Measurements from ENCODE around the gene DSTYK. TPM values are rescaled to one million over a fixed set of nuclear protein-coding genes. Genes with fewer than 3 reads are reported as not detected.
A peak's percentile ranks its signal among the peaks of the same experiment; 100 is the strongest.

Gene DSTYK
- total and polyA plus RNA-seq, 11 donors, result 3.2 to 10.1 (median 6.3) TPM

DNA sequence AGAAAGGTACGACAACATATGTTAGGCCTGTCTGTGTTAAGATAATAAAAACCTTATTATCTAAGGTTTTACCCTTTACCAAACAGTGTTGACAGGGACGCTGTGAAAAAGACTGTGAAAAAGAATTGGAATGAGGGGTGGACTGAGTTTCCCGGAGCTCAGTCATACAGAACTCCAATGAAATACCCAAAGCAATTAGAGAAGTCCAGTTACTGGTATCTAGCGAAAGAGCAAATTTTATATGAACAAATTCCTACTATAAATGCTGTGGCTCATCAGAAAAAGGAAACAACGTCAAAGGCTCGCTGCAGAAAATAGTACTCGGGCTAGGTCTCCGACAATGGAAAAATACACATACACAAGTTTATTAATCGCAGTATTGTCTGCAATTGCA is 89.0 kb downstream of the DSTYK start:
- peak overlapping the region; percentile 68 to 96 (median 81) for H3K4me3 ChIP-seq
- no peaks in the 10 kb centered on the region for H3K9me3 ChIP-seq
- ATAC-seq, result peak in 2 of 4 donors; percentile 2 to 10
- H3K27ac ChIP-seq, result peak overlapping the region; percentile 89 to 98 (median 94)
- peaks cover 0 to 20% (median 11%) of the 10 kb centered on the region in 9 donors for H3K36me3 ChIP-seq
- peaks cover 7 to 31% (median 26%) of the 10 kb centered on the region in 12 donors for H3K4me1 ChIP-seq
- no peaks in the 10 kb centered on the region for H3K27me3 ChIP-seq
- no peak for DNase-seq
- intact Hi-C loops (cut with DNase I), result loop anchor here in 6 of 10 donors (1.0 to 10.0 kb wide), 5 partner anchors 88 to 135 kb away; partner anchors contain the start of genes DSTYK (in 1 of the 6) and TMCC2 (in 1 of the 6)
- WGBS, 4 donors, result 21 to 37% (median 29%) methylated on average over 9 of the region's 9 CpGs
- TF ChIP-seq, protein P1, sequence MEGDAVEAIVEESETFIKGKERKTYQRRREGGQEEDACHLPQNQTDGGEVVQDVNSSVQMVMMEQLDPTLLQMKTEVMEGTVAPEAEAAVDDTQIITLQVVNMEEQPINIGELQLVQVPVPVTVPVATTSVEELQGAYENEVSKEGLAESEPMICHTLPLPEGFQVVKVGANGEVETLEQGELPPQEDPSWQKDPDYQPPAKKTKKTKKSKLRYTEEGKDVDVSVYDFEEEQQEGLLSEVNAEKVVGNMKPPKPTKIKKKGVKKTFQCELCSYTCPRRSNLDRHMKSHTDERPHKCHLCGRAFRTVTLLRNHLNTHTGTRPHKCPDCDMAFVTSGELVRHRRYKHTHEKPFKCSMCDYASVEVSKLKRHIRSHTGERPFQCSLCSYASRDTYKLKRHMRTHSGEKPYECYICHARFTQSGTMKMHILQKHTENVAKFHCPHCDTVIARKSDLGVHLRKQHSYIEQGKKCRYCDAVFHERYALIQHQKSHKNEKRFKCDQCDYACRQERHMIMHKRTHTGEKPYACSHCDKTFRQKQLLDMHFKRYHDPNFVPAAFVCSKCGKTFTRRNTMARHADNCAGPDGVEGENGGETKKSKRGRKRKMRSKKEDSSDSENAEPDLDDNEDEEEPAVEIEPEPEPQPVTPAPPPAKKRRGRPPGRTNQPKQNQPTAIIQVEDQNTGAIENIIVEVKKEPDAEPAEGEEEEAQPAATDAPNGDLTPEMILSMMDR (IDR thresholded peaks at IDR 0.05), result peak in 1 of 12 donors; percentile 2
- no peak for TF ChIP-seq POLR2A (IDR thresholded peaks at IDR 0.05)

DNA sequence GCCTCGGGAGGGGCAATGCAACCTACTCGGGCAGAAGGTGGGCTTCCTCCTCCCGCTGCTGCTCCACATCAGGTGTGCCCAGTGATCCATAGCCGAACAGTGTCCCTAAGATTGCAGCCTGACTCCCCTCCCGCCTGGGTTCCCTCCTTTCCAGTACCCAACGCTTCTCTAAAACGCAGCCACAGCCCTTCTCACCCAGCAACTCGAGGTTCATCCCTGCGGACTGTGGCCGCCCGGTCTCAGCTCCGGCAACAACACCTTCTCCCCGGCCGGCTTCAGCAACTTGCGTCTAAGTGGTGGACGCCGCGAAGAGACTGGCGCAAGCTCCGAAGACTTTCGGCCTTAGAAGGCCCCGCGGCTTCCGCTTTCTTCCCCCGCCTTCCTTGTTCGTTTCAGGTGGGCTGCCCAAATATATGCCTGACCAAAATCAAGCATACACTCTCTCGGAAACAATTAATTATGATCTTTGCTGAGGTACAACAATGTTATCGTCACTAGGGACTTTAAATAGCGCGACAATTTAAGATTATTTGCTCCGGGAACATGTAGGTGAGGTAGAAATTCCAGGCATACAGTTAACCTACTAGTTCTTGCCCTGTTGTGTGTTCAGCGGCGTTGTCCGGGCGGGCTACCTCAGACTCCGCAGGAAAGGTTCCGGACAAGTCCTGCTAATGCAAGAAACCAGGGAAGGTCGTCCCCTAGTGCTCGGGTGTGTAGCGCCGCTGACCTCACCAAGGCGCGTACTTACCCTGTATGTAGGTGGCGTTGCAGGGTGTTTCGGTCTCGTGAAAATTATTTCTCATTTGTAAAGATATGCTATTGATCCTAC is 89.6 kb downstream of the DSTYK start, which contains the start of gene RBBP5:
TSS of gene RBBP5 (minus strand) at position 319 of the 829 bp plus-strand sequence. CDS start at position 214, 105 bp downstream.
- 0 to 1% (median 0%) methylated on average over 38 to 46 of the region's 46 CpGs for WGBS, 4 donors
- peaks cover 0 to 26% (median 14%) of the 10 kb centered on the region in 9 donors for H3K36me3 ChIP-seq
- ATAC-seq (peak; percentile 99), DNase-seq (peak; percentile 95 to 97 (median 96))
- TF ChIP-seq, protein P1 (IDR thresholded peaks at IDR 0.05), result peak; percentile 41 to 90 (median 61)
- peak in 1 of 2 donors; percentile 48 for TF ChIP-seq POLR2A (IDR thresholded peaks at IDR 0.05)
- H3K27me3 ChIP-seq, result no peaks in the 10 kb centered on the region
- H3K4me1 ChIP-seq, result peaks cover 7 to 31% (median 26%) of the 10 kb centered on the region in 12 donors
- peak within 1 kb of the TSS; percentile 89 to 98 (median 94) for H3K27ac ChIP-seq
- intact Hi-C loops (cut with DNase I), result loop anchor here in 6 of 10 donors (1.0 to 10.0 kb wide), 5 partner anchors 89 to 135 kb away; partner anchors contain the start of genes DSTYK (in 1 of the 6) and TMCC2 (in 1 of the 6)
- H3K9me3 ChIP-seq, result no peaks in the 10 kb centered on the region
- H3K4me3 ChIP-seq, result peak within 1 kb of the TSS; percentile 68 to 96 (median 81)

DNA sequence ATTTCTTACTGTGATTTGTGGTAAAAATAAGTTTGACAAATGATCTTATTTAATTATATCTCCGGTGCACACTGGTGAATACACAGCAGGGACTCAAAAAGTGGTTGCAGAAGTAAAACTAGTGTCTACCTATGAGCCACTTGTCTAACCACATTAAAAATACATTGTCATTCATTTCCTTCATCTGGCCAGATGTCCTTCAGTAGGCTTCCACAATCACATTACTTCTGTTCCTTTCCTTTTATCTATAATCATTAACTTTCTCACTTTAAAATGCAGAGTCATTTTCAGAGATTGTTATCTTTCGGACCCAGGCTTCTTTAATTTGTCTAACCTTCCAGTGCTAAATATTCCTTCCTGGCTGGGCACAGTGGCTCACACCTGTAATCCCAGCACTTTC is 92.8 kb downstream of the DSTYK start:
- Histone ChIP-seq H3K4me3 (no peak overlapping the region), H3K36me3 (peaks cover 0 to 54% (median 42%) of the 10 kb centered on the region in 9 donors), H3K27me3 (no peaks in the 10 kb centered on the region), H3K27ac (no peak overlapping the region), H3K4me1 (peaks cover 7 to 31% (median 26%) of the 10 kb centered on the region in 12 donors), H3K9me3 (no peaks in the 10 kb centered on the region)
- no peak for ATAC-seq
- WGBS, 4 donors, result 80 to 92% (median 85%) methylated on average over 2 of the region's 2 CpGs
- TF ChIP-seq, protein P1 (IDR thresholded peaks at IDR 0.05), result no peak
- no peak for TF ChIP-seq POLR2A (IDR thresholded peaks at IDR 0.05)
- no peak for DNase-seq
- intact Hi-C loops (cut with DNase I), result no loop called here

DNA sequence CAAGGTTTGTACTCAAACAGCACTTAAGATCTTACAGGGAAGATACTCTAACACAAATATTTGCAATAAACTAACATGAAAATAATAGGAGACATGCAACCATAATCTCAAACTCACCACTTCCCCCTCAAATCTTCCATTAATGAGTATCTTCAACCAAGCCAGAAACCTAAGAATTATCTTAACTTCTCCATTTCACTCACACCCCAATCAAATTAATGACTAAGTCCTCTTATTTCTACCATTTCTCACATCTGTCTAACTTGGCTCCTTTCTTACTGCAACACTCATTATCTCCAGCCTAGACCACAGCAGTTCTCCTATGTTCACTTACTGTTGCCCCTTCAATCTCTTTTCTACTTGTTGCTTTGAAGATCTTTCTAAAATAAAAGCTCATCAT is 100.1 kb downstream of the DSTYK start:
- no peak overlapping the region for H3K4me3 ChIP-seq
- ATAC-seq (no peak), DNase-seq (no peak)
- no peak for TF ChIP-seq POLR2A (IDR thresholded peaks at IDR 0.05)
- TF ChIP-seq, protein P1 (IDR thresholded peaks at IDR 0.05), result no peak
- intact Hi-C loops (cut with DNase I), result no loop called here
- H3K27ac ChIP-seq, result no peak overlapping the region
- H3K36me3 ChIP-seq, result peaks cover 0 to 98% (median 93%) of the 10 kb centered on the region in 9 donors
- H3K4me1 ChIP-seq, result no peaks in the 10 kb centered on the region
- no peaks in the 10 kb centered on the region for H3K27me3 ChIP-seq
- no peaks in the 10 kb centered on the region for H3K9me3 ChIP-seq

Data from heart left ventricle (tissue), 16 donors.